Body of pancreas (tissue), 4 donors: ENCODE data around the gene GNB1.
A peak's percentile ranks its signal among the peaks of the same experiment; 100 is the strongest.

Source experiments
- POLR2A ChIP-seq, 3 donors: fragments of 450-650 bp; IDR thresholded peaks; one replicate each; pipeline ENCODE4 v1.6.1; 2016; ENCODE audit warnings: antibody characterized with exemption in 3 of 3, mild to moderate bottlenecking in 2 of 3
- TF ChIP-seq, protein P1 (sequence below), 7 experiments: fragments of 450-650 bp in 4 of 7; fragments of 200-600 bp in 3 of 7; sonication (generic) in 3 of 7; IDR thresholded peaks; one replicate each; pipeline ENCODE4 v1.5.1; 2016 to 2019; ENCODE audit warnings: antibody characterized with exemption in 7 of 7

GRCh38 chr1:1891349-1892078 is 627 bp upstream of the GNB1 start:
- TF ChIP-seq POLR2A (IDR thresholded peaks at IDR 0.05), result peak in 2 of 3 donors; percentile 17 to 76
- TF ChIP-seq, protein P1, sequence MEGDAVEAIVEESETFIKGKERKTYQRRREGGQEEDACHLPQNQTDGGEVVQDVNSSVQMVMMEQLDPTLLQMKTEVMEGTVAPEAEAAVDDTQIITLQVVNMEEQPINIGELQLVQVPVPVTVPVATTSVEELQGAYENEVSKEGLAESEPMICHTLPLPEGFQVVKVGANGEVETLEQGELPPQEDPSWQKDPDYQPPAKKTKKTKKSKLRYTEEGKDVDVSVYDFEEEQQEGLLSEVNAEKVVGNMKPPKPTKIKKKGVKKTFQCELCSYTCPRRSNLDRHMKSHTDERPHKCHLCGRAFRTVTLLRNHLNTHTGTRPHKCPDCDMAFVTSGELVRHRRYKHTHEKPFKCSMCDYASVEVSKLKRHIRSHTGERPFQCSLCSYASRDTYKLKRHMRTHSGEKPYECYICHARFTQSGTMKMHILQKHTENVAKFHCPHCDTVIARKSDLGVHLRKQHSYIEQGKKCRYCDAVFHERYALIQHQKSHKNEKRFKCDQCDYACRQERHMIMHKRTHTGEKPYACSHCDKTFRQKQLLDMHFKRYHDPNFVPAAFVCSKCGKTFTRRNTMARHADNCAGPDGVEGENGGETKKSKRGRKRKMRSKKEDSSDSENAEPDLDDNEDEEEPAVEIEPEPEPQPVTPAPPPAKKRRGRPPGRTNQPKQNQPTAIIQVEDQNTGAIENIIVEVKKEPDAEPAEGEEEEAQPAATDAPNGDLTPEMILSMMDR (IDR thresholded peaks at IDR 0.05), result no peak
